HG03280 (cell line): ENCODE results near the gene SDK1.

Experiments
- ATAC-seq: cut with Tn5 transposase; IDR thresholded peaks from one replicate; pipeline ENCODE4 v1.9.1; 2021; ENCODE audit warnings: mild to moderate bottlenecking, moderate library complexity; ENCODE audit not compliant: unreplicated experiment

Gene SDK1

DNA sequence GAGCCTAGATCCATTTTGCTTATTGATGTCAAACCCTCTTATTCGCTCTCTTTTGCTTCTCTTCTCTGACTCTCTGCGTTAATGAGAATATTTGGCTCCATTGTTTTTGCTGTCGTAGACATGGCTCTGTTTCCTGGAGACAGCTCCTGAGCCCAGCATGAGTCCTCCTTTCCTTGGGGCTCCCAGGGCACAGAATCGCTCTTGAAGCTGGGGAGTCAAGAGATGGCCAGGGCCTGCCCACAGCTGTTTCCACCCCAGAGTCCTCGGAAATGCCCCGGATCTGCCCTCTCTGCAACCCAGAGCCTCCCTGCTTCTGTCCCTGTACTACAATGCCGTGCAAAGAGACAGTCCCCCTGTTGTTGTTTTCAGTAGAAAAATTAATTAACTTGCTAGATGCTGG lies 814.4 kb downstream of the SDK1 start:
- ATAC-seq, result no peak

DNA sequence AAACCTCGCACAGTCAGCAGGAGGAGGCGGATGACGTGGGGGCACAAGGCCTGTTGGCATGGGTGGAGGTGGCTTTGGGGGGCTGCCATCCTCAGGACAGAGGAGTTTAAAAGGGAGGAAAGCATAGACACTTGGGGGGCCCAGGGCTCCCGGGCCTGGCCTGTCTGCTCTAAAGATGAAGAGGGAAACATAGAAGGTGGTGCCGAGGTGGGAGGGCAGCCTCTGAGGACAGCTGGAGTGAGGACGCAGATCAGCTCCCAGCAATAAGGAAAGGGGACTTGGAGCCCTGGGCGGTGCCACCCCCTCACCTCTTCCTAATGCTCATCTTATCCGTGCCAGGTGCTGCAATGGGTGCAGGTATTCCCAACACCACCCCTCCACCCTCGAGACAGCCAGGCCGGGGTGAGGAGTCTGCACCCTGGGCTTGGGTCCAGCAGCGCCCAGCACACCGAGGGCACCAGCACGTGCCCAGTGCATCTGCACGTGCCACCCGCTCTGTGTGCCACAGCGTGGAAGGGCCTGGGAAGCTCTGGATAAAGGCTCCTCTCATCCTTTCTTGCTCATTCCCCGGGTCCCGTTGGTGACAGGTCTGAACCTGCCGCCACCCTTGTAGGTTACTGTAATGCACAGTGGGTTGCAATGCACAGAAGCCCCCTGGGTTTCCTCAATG lies 815.0 kb downstream of the SDK1 start:
- no peak for ATAC-seq

DNA sequence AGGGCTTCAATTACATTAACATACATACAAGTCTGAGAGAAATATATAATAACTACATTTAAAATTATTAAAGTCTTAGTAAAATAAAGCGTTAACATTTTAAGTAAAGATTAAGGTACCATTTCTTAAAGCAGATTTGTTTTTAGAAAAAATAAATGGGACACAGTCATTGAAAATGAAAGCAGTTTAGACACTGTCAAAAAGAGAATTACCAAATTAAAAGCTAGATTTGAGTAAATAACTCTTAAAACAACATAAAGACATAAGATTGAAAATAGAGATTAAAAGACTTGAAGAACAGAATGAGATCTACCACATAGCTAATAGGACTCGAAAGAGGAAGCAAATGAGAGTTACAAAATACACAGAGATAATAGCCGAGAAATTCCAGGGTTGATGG lies 818.8 kb downstream of the SDK1 start:
- no peak for ATAC-seq

DNA sequence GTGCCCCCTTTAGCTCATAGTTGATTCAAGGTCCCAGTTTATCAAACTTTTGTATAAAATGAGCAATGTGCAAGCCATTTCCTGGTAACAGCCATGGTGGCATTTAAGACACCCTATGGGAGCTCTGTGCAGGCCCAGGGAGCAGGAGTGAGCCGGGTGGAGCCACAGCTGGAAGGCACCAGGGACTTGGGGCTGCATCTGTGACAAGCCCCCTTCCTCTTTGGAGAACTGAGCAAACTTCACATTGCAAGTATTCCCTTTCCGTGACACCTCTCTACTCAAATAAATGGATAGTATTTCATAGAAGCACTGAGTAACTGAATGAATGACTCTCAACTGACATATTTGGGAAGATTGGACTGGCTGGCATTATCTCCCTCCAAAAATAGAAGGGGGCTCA lies 822.3 kb downstream of the SDK1 start:
- no peak for ATAC-seq

DNA sequence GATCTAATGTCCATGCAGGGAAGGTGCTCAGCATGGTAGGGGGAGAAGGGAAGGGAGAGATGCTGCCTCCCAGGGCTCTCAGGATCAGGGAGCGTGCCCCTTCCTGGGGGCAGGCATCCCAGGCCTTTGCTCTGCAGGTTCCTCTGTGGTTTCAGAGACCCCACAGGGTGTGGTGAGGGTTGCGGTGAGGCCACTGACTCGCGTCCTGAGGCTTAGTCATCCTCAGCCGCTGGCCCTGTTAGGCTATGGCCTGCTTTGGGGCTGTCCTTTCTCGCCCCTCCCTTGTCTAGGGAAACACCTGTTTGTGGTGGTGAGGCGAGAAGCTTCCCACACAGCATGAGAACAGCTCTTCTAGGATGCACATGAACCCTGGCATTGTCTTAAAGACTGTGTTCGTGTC lies 822.8 kb downstream of the SDK1 start:
- no peak for ATAC-seq

DNA sequence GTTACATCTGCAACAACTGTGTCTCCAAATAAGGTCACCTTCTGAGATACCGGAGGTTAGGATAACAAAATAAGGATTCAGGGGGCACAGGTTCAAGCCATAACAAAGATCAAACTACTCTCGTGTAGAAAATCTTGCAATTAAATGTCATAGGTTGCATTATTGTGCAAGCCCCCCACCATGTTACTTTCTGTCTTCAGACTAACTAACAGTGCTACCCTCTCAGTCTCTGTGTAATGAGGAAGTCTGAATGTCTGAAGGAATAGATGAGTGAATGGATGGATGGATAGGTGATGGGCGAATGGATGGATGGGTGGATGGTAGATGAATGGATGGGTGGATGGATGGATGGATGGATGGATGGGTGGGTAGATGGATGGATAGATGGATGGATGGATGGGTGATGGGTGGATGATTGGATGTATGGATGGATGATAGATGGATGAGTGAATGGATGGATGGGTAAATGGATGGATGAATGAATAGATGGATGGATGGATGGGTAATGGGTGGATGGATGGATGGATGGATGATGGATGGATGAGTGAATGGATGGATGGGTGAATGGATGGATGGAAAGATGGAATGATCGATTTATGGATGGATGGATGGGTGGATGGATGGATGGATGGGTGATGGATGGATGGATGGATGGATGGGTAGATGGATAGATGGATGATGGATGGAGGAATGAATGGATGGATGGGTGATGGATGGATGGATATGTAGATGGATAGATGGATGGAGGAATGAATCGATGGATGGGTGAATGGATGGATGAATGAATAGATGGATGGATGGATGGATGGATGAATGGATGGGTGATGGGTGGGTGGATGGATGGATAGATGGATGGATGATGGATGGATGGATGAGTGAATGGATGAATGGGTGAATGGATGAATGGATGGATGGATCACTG lies 823.8 kb downstream of the SDK1 start:
- no peak for ATAC-seq

DNA sequence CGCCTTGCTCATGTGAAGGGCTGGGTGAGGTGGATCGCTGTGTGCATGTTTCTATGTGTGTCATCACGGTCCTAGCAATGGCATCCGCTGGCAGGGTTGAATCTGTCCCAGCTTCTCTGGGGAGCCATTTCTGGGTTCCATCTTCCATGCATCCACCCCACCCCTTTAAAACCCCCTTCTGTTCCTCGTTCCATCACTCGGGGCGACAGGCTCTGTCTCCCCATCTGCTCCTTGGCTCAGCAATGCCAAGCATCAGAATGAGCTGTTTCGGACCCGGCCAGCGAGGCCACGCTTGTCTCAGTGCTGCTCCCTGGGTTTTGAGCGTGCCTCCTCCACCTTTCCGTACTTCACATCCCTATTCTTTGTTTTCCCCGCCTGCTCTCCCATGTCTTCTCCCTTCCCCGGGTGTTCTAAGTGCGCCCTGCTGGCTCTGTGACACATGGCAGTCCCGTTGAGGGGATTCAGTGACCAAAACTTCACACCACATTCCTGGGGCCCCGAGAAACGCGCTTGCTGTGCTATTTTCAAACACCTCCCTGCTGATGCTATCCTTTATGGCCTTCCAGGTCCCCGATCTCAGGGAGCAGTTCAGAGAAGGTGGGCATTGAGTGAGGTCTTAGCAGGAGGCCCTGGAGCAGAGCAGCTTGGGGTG lies 827.0 kb downstream of the SDK1 start:
- ATAC-seq, result no peak

DNA sequence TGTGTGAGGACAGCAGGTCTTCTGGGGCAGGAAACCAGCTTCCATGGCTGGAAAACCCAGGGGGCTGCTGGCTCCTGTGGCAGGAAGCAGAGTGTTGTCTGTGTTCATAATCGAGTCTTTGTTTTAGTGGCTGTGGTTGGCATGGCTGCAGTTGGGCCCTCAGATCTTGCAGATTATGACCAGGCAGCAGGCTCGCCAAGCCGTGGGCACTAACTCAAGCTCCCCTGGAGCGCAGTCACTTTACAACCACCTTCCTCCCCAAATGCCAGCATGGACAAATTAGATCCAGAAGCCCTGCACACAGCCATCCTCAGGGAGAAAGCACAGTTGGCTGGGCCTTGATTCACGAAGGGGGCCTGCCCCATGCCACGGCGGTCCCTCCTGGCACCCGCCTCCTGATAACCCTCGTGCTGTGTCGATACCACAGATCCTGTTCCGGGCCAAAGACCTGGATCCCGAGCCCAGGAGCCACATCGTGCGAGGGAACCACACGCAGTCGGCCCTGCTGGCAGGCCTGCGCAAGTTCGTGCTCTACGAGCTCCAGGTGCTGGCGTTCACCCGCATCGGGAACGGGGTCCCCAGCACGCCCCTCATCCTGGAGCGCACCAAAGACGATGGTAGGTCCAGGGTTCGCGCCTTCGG lies 828.5 kb downstream of the SDK1 start:
- no peak for ATAC-seq

DNA sequence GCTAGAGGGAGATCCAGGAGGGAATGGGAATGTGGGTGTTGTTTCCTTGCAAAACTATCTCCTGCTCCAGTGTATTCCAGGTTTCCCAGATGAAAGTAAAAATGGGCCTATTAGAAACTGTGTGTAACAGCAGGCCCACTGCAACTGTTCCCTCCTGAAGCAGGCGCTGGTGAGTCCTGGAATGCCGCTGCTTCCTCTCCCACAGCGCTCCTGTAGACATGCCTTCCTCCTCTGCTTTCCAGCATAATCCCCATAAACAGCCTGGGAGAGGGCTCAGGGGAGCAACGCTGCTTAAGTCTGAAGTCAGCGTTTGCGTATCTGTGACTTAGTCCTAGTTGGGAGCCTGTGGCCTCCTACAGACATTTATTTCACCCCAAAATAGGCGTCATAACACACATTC lies 830.0 kb downstream of the SDK1 start:
- no peak for ATAC-seq

DNA sequence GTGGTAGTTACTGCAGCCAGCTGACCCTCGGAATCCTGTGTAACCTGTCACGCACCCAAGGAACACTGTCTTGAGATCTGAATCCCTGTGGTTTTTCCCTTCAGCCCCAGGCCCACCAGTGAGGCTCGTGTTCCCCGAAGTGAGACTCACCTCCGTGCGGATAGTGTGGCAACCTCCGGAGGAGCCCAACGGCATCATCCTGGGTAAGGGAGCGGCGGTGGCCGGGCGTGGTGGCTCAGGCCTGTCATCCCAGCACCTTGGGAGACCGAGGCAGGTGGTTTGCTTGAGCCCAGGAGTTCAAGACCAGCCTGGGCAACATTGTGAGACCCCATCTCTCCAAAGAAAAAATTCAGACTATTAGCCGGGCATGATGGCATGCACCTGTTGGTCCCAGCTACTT lies 831.2 kb downstream of the SDK1 start:
- ATAC-seq, result no peak

DNA sequence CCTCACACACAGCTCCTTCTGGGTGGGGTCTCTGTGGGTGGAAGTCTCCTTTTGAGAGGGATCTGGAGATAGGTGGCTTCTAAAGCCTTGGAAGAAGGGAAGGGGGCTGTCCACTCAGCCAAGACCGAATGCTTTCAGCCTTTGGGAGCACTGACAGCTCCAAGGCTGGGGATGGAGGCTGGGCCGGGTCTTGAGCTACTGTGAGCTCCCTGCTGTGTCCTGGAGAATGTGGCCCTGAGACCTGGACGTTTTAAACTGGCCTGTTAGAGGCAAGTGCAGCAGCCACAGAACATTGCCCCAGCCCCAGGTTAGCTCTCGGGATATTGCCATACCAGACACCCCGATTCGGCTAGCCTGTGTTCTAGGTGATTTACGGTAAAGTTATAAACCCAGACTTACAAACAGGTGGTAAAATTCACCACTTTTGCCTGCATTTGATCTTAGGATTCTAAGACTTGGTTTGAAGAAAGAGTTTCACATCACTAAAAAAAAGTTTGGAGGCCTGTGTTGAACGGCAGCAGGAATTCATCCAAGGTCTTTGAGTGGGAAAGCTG lies 832.5 kb downstream of the SDK1 start:
- no peak for ATAC-seq

DNA sequence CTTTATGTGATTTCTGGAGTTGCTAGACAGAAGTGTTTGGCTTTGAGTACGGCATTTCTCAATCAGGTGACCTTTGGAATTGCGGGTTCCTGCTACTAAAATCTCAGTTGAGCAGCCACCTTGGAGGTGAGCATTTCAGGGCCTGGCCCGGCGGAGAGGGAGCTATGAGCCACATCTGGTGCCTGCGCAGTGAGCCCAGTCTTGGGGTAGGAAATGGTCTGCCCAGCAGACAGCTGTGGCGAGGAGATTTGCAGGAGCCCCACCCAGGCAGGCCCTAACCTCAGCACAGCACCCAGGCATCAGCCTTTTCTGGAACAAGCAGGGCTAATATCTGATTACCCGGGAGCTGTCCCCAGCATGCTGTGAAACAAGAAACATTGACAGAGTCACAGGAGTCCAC lies 833.2 kb downstream of the SDK1 start:
- ATAC-seq, result no peak

DNA sequence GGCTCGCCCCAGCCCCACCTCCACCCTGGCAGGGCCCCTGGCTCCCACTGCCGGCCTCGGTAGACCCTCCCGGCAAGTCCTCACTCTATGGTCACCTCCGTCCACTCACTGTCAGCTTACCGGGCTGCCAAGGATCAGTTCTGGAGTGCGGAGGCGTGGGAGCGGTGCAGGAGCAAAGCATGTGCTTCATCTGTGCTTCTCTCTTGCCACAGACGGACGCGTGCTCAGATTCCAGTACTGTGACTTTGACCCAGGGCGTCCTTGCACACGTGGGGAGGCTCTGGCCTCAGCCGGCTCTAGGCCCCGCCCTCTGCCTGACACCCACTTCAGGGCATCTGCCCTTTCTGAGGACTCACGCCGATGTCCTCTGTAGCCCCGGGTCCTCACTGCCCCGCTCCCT lies 833.6 kb downstream of the SDK1 start:
- no peak for ATAC-seq

DNA sequence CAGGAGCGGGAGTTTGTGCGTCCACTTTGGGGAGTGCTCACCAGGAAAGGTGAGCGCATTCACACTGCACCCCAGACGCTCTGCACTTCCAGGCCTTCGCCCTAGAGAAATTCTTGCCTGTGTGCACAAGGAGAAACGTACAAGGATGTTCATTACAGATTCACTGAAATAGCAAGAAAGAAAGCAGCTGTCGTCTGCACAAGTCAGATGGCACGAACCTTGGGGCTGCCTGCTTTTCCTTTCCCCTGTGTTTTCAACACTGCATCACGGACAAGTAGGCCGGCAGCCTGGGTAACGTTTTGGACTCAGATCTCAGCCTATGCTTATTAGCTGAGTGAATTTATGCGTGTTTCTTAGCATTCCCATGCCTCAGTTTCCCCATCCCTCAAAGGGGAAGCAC lies 834.2 kb downstream of the SDK1 start:
- ATAC-seq, result no peak

DNA sequence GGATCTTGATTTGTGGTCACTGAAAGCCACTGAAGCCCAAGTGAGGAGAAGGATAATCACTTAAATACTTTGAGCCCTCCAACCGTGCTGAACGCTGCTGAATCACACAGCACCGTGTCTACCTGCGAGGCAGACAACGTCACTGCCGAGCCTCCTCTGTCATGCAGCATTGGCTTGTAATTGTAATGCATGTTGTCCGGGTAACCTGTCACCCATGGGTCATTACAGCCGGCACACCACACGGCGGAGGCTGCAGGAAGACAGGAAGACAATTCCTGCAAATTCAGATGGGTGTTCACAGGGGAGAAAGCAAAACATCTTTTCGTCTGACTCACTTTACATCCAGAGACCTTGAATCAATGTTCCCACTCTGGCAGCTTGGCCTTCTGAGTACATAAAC lies 835.0 kb downstream of the SDK1 start:
- no peak for ATAC-seq

DNA sequence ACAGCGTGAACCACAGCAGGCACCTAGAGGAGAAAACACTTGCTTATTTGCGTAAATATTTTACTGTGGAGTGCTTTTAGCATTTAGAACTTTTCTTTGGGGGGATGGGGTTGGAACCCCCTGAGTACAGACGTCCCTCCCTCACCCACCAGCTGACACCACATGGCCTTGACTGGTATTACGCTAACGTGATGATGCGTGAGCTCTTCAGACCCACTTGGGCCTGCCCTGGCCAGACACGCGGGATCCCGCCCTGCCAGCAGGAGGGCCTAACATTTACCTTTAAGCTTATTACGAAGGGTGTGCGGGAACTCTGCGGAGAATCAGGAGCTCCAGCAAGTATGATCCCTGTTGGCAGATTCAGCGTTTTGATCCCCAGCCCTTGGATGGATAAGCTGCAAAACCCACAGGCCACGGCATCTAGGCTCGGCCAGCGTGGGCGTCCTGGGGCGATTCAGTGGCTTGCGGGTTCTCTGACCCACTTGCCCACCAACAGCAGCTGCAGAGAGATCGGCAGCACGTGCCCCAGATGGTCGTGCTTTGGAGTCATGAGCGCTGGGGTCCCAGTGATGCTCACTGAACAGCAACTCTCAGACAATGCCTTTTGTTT lies 835.6 kb downstream of the SDK1 start:
- no peak for ATAC-seq

DNA sequence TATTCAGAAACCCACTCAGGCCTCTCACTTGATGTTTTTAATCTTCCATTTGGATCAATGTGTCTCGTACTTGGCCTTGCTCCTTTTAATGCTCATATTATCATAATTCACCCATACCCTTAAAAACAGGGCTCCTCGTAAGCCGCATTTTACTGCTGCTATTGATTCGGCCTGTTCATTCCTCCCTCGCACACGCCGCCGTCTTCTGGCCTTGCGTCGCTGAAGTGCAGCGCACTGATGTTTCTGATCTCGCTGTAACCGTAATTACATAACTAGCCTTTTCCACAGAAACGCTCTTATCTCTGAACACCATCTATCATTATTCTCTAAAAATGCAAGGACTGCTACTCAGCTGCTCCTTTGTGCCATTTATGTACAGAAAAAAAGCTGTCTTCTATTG lies 836.5 kb downstream of the SDK1 start:
- no peak for ATAC-seq

DNA sequence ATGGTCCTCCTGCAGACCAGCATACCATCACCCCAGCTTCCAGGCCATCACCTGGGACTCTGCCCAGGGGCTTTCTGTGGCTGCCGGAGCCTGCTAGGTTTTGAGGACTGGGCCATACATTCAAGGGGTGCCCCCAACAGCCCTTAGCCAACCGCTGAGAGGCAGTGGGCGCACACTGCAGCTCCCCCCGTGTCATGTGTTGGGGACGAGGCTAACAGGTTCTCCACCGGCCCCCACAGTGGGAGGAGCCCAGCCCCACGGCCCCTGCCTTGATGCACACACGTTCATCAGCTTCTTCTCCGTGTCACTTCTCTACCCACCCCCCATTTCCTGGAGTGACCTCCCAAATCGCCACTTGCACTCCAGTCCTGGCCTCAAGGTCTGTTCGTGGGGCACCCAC lies 837.8 kb downstream of the SDK1 start:
- ATAC-seq, result no peak

DNA sequence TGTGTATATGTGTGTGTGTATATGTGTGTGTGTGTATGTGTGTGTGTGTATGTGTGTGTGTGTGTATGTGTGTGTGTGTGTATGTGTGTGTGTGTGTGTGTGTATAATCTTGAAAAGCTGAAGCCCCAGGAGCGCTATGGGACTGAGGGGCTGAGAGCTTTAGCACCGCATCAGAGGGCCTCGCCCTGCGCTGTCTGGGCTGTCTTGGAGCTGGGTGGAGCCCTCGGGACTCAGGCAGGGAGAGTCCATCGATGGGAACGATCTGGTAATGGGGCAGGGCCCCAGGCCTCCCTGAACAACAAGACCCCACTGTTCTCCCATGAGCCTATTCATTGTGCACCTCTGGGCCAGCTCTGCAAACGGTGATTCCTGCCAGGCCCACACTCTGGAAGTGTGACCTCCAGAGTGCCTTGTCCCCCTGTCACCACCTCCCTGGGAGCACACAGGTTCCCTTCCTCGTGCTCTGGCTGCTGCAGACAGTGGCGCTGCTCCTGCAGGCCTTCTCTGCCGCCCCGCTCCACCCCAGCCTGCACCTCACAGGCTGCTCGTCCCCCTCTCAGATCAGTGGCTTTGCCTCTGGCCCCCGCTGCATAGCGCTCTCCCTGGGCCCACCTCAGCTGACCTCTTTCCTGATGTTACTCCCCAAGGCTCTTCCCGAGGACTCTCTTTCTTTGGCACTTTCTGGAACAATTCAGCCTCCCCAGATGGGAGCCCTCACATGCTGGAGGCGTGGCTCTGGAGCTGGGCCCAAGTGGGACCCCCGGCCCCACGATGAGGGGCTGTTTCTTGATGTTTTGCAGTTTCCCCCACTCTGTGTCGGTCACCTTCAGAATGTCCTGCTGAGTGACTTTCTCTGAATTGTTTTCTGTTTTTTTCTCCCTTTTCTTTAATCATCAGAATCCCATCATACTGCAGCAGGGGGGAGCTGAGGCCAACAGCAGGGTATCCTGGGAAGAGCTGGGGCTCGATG lies 838.9 kb downstream of the SDK1 start:
- no peak for ATAC-seq

DNA sequence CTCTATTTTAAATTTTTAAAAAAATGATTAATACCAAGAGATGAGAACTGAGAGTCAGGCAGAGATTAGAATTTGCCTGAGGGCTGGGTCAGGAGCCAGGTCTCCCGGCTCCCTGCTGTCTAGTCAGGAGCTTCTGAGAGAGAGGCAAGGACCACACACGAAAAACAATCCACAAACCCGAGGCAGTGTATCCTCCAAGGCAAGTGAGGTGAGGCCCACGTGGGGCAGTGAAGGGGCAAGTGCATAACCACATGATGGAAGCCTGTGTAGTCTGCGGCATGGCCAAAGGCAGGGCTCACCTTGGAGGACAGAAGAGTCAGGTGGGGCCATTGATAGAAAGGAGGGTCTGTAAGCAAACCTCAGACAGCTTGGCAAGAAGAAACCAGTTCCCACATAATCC lies 839.9 kb downstream of the SDK1 start:
- ATAC-seq, result no peak
